ENCODE data around the gene DCC.
A peak's percentile ranks its signal among the peaks of the same experiment; 100 is the strongest.
"Not testable (repeated sequence)": the region's sequence is repeated elsewhere in the genome, so short reads cannot be mapped to it uniquely, and the experiment has no call there.

DCC gene

GRCh38 chr18:53503914-53504441, 1164.0 kb downstream of the DCC start:
- Mint-ChIP-seq H3K27ac (no peak overlapping the region), H3K27me3 (ENCODE audit: low read depth, poor library complexity) (no peaks in the 10 kb centered on the region), H3K4me3 (no peak overlapping the region), H3K4me1 (peaks cover 15% of the 10 kb centered on the region), H3K9me3 (no peaks in the 10 kb centered on the region), H3K36me3 (ENCODE audit: low read depth) (no peaks in the 10 kb centered on the region)
- TF ChIP-seq CTCF (IDR thresholded peaks at IDR 0.05) = no peak
- DNase-seq = peak; percentile 6

- no peak for TF ChIP-seq CTCF (IDR thresholded peaks at IDR 0.05)
- Mint-ChIP-seq H3K4me3 (no peak overlapping the region), H3K27me3 (ENCODE audit: low read depth, poor library complexity) (no peaks in the 10 kb centered on the region)
Observed at GRCh38 chr18:53508529-53508928, 1168.5 kb downstream of the DCC start.

GRCh38 chr18:53509886-53510285, 1169.9 kb downstream of the DCC start:
- Mint-ChIP-seq H3K9me3 (peaks cover 18% of the 10 kb centered on the region), H3K4me3 (no peak overlapping the region), H3K27me3 (ENCODE audit: low read depth, poor library complexity) (no peaks in the 10 kb centered on the region)

More at GRCh38 chr18:53508529-53508928, 1168.5 kb downstream of the DCC start:
- Mint-ChIP-seq H3K27ac (no peak overlapping the region), H3K36me3 (ENCODE audit: low read depth) (no peaks in the 10 kb centered on the region), H3K4me1 (peaks cover 9% of the 10 kb centered on the region), H3K9me3 (peaks cover 12% of the 10 kb centered on the region)
- no peak for DNase-seq

GRCh38 chr18:53511725-53512124, 1171.7 kb downstream of the DCC start:
- H3K27ac Mint-ChIP-seq; H3K36me3 Mint-ChIP-seq (ENCODE audit: low read depth); H3K4me3 Mint-ChIP-seq; H3K4me1 Mint-ChIP-seq; H3K27me3 Mint-ChIP-seq (ENCODE audit: low read depth, poor library complexity); DNase-seq: not testable (repeated sequence)
- H3K9me3 Mint-ChIP-seq = peaks cover 18% of the 10 kb centered on the region

More at GRCh38 chr18:53509886-53510285, 1169.9 kb downstream of the DCC start:
- no peaks in the 10 kb centered on the region for H3K4me1 Mint-ChIP-seq
- no peak for DNase-seq
- TF ChIP-seq CTCF (IDR thresholded peaks at IDR 0.05) = no peak
- H3K36me3 Mint-ChIP-seq (ENCODE audit: low read depth) = no peaks in the 10 kb centered on the region
- H3K27ac Mint-ChIP-seq = no peak overlapping the region

GRCh38 chr18:53521068-53521467, 1181.1 kb downstream of the DCC start:
- Mint-ChIP-seq H3K36me3 (ENCODE audit: low read depth) (no peaks in the 10 kb centered on the region), H3K27ac (no peak overlapping the region)

GRCh38 chr18:53526101-53526870, 1186.3 kb downstream of the DCC start:
- Mint-ChIP-seq H3K9me3 (peaks cover 7% of the 10 kb centered on the region), H3K27me3 (ENCODE audit: low read depth, poor library complexity) (no peaks in the 10 kb centered on the region), H3K27ac (no peak overlapping the region), H3K36me3 (ENCODE audit: low read depth) (no peaks in the 10 kb centered on the region), H3K4me3 (no peak overlapping the region), H3K4me1 (no peaks in the 10 kb centered on the region)
- TF ChIP-seq CTCF (IDR thresholded peaks at IDR 0.05) = no peak
- no peak for DNase-seq

More at GRCh38 chr18:53521068-53521467, 1181.1 kb downstream of the DCC start:
- Mint-ChIP-seq H3K9me3 (peaks cover 7% of the 10 kb centered on the region), H3K4me1 (no peaks in the 10 kb centered on the region), H3K4me3 (no peak overlapping the region), H3K27me3 (ENCODE audit: low read depth, poor library complexity) (no peaks in the 10 kb centered on the region)
- DNase-seq = no peak
- no peak for TF ChIP-seq CTCF (IDR thresholded peaks at IDR 0.05)

Data from nephron progenitor cell (in vitro differentiated cells).